HG03432 (cell line): Measurements from ENCODE around the gene COL6A1.
"Not testable (repeated sequence)": the region's sequence is repeated elsewhere in the genome, so short reads cannot be mapped to it uniquely, and the experiment has no call there.

ENCODE experiments used
- ATAC-seq: cut with Tn5 transposase; IDR thresholded peaks from one replicate; pipeline ENCODE4 v1.9.1; 2021; ENCODE audit warnings: mild to moderate bottlenecking, moderate library complexity; ENCODE audit not compliant: unreplicated experiment

Gene COL6A1

DNA sequence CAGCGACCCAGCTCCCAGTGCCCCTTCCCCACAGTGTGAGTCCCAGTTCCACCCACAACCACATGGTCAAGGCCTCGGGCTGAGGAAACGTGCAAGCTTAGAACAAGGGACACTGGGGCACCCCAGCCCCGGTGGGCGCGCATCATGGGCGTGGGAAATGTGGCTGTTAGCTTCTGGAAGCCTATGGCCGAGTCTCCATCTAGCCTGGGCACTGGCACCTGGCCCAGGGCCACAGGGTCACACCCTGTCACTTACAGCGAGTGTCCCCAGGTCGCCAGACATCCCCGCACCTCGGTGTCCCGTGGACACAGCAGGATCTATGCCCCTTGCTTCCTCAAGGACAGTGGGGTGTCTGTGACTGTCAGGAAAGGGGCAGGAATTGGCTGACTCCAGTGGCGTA, 37.0 kb upstream of the COL6A1 start:
- no peak for ATAC-seq

GRCh38 chr21:45945066-45945867, 36.3 kb upstream of the COL6A1 start:
- ATAC-seq: no peak

- no peak for ATAC-seq
Measured at GRCh38 chr21:45945868-45946210, 35.7 kb upstream of the COL6A1 start.

DNA sequence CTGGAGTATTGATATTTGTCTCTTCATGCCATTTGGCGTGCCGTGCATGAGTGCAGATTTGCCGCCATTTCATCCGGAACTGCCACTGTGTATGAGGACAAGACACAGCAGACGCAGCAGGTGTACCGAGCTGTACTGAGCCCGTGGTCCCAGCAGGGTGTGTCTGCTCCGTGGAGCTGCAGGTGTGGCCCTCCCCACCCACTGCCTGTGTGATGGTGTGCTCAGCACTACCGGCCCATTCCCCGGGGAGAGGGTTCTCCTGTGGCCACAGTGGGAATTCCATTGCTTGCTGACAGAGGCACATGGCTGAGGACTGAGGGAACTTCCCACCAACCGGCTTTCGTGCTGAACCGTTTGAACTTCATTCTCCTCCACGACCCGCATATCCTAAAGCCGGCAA, 34.3 kb upstream of the COL6A1 start:
- ATAC-seq: no peak

- no peak for ATAC-seq
Measured at GRCh38 chr21:45947716-45948255, 33.8 kb upstream of the COL6A1 start.

GRCh38 chr21:45948576-45949141, 32.9 kb upstream of the COL6A1 start:
- ATAC-seq: no peak

- ATAC-seq: no peak
Measured at GRCh38 chr21:45949928-45950739, 31.4 kb upstream of the COL6A1 start.

DNA sequence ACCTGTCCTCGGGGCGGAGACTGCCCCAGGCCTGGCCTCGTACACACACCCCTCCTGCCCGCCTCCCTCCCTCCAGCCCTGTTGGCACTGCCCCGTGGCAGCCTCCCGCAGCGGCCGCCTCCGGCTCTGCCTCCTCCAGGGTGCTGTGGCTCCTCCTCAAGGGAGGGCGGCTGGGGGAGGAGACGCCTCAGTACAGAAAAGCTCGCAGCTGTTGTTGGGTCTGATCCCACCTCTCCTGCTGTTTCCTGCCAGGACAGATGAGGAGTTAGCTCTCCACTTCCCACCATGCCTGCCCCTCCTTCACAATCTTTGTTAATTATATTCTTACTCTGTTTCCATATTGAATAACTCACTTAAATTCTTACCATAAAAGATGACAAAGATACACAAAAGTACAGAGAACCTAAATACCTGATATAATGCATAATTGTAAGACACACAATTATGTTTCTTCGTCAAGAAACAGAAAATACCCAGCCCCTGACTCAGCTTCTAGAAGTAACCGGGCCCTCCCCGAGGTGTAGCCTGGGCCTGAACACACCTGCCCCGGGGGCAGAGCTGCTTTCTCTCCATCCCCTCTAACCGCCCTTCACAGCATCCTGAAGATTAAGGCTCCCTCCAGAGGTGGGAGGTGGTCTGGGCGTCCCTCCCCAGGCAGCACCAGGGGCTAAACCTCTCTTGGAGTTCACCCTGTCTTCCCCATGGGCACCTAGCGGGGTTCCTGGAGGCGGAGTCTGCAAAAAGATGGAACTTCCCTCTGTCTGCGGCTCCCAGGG, 30.6 kb upstream of the COL6A1 start:
- ATAC-seq: no peak

GRCh38 chr21:45951676-45952075, 29.9 kb upstream of the COL6A1 start:
- ATAC-seq: no peak

DNA sequence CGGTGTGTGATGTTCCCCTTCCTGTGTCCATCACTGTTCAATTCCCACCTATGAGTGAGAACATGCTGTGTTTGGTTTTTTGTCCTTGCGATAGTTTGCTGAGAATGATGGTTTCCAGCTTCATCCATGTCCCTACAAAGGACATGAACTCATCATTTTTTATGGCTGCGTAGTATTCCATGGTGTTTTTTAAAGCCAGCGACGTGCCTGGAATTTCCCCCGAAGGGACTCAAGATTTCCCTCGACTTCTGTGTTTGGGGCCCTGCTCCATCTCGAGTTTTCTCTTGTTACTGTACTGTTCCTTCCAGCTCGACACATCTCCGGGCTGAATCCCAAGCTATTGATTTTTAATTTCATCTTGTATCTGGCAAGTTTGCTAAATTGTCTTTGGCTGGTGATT, 29.0 kb upstream of the COL6A1 start:
- not testable (repeated sequence) for ATAC-seq

DNA sequence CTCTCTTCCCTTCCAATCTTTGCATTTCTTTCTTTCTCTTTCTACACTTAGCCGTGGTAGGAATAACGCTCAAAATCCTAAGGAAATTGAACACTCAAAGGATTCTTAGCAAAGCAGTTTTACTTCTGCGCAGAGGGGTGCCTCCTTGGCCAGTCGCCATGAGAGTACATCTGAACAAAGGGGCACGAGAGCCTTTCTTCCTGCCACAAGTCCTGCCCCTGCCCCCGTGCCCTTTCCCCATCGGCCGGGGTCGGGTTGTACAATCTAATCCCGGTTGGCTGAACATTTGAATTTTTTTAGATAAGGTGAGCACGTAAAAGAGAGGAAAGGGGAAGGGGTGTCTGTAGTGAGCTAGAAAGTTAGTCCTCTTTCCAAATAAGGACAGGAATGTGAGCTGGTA, 28.6 kb upstream of the COL6A1 start:
- ATAC-seq: no peak

DNA sequence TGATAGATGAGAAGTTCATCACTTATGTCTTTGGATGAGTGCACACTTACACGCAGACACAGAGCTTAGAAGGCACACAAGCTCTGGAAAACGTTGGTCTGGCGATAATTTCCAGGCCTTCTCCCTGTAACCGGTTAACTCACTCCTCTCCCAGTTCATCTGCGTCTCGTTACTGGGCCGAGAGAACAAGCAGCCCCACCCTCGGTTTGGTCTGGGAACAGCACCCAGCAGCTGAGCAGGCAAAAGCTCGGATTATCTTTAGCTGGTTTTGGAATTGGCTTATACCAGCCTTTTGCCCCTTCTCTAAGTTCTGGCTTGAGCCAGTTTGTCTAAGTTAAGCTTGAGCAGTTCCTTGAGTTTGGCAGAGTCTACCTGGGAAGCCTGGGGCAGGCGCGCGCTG, 27.3 kb upstream of the COL6A1 start:
- no peak for ATAC-seq

- ATAC-seq: no peak
Measured at GRCh38 chr21:45954921-45955320, 26.6 kb upstream of the COL6A1 start.

GRCh38 chr21:45957551-45957950, 24.0 kb upstream of the COL6A1 start:
- no peak for ATAC-seq

DNA sequence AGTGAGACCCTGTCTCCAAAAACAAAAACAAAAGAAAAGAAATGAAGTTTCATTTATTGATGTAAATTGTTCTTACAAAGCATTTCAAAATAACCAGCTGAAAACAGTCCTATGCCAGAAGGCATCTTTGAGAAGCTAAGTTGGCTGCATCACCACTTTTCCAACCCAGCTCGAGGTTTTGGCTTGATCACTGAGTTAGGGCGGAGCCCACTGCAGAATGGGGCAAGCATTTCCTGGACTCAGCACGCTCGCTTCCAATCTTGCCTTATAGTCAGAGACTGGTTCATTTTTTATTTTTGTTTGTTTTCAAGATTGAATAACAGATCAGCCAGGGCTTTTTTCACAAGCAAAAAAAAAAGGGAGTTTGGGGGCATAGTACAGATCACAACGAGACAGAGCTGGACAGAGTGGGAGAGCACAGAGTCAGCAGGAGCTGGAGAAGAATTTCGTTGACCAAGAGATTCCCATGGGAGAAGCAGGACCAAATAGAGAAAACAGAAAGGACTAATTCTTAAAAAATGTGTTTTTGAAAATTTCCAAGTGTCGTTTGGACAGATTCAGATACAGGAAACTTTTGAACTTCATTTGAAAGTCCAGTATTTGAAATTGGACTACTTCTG, 23.5 kb upstream of the COL6A1 start:
- ATAC-seq: no peak

- no peak for ATAC-seq
Measured at GRCh38 chr21:45959182-45959581, 22.4 kb upstream of the COL6A1 start.

DNA sequence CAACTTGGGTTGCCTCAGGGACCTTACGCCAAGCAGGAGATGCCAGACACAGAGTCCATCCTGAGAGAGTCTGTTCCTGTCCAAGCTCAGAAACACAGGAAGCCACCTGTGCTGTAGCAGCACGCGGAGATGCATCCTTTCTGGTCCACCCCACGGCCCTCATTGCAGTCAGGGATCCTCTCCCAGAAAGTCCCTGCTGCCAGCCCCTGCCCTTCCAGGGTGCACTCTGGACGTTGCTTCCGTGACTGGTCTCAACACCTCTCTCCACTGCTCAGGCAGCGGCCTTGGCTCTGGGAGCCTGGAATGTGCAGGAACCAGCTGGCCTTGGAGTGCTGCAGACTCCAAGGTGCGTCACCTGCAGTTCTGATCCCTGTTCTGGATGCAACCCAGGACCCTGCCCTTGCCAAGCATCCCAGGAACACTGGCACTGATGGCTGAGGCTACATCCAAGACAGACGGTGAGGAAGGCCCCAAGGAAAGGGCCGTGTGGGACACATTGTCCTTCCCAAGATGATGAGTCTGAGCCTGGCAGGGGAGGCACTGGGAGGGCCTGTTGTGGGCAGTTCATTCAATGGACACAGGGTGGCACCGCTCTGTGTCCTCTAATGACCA, 21.7 kb upstream of the COL6A1 start:
- no peak for ATAC-seq

DNA sequence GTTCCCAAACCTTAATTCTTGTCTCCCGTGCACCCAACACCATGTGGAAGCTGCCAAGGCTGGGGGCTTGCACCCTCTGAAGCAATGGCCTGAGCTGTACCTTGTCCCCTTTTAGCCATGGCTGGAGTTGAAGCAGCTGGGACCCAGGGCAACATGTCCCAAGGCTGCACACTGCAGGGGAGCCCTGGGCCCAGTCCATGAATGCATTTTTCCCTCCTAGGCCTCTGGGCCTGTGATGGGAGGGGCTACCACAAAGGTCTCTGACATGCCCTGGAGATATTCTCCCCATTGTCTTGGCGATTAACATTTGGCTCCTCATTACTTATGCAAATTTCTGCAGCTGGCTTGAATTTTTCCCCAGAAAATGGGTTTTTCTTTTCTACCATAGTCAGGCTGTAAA, 20.2 kb upstream of the COL6A1 start:
- not testable (repeated sequence) for ATAC-seq

GRCh38 chr21:45962531-45963231, 18.9 kb upstream of the COL6A1 start:
- no peak for ATAC-seq

DNA sequence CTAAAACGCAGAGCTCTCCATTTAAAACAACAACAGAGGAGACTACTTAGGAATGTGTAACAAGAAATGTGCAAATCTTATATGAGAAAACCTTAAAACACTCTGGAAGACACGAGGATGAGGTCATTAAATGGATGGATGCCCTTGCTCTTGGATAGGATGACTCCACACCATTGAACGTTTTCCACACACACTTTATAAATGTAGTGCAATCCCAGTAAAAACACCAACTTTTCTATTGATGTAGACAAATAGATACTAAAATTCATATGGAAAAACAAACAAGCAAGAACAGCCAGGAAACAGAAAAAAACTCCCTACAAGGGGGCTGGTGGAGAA, 18.4 kb upstream of the COL6A1 start:
- ATAC-seq: no peak
